HEK293 (cell line): ENCODE results near the gene CLCN2.
A peak's percentile ranks its signal among the peaks of the same experiment; 100 is the strongest.

Experiments used
- BCL11B ChIP-seq: fragments of 450-650 bp; formaldehyde crosslinking; IDR thresholded peaks from 2 replicates; pipeline ENCODE4 v1.5.1; 2016; ENCODE audit warnings: low read depth, missing biosample characterization, missing genetic modification characterization
- HOXC10 ChIP-seq: sonication (generic); formaldehyde crosslinking; IDR thresholded peaks from 2 replicates; pipeline ENCODE4 v1.8.1; 2023; ENCODE audit warnings: mild to moderate bottlenecking, missing genetic modification reagents
- KLF16 ChIP-seq: fragments of 450-650 bp; formaldehyde crosslinking; IDR thresholded peaks from 2 replicates; pipeline ENCODE4 v1.5.1; 2017; ENCODE audit warnings: missing biosample characterization, missing genetic modification characterization
- MYNN ChIP-seq: fragments of 450-650 bp; formaldehyde crosslinking; IDR thresholded peaks from 2 replicates; pipeline ENCODE4 v1.5.1; 2016; ENCODE audit warnings: missing biosample characterization, missing genetic modification characterization, borderline replicate concordance
- MZF1 ChIP-seq: fragments of 450-650 bp; formaldehyde crosslinking; IDR thresholded peaks from 2 replicates; pipeline ENCODE4 v1.5.1; 2017; ENCODE audit warnings: missing biosample characterization, missing genetic modification characterization, borderline replicate concordance
- SCRT2 ChIP-seq: fragments of 450-650 bp; formaldehyde crosslinking; IDR thresholded peaks from 2 replicates; pipeline ENCODE4 v1.5.1; 2016; ENCODE audit warnings: missing biosample characterization, missing genetic modification characterization
- SP2 ChIP-seq: fragments of 450-650 bp; formaldehyde crosslinking; IDR thresholded peaks from 2 replicates; pipeline ENCODE4 v1.5.1; 2016; ENCODE audit warnings: missing biosample characterization, missing genetic modification characterization
- WT1 ChIP-seq: fragments of 450-650 bp; formaldehyde crosslinking; IDR thresholded peaks from 2 replicates; pipeline ENCODE4 v1.5.1; 2016; ENCODE audit warnings: missing biosample characterization, missing genetic modification characterization
- ZFP41 ChIP-seq: fragments of 450-650 bp; formaldehyde crosslinking; IDR thresholded peaks from 2 replicates; pipeline ENCODE4 v1.5.1; 2016; ENCODE audit warnings: missing biosample characterization, missing genetic modification characterization, borderline replicate concordance
- ZNF112 ChIP-seq: fragments of 450-650 bp; formaldehyde crosslinking; IDR thresholded peaks from 2 replicates; pipeline ENCODE4 v1.5.0; 2017; ENCODE audit warnings: missing biosample characterization, missing genetic modification characterization
- ZNF140 ChIP-seq: fragments of 450-650 bp; formaldehyde crosslinking; IDR thresholded peaks from 2 replicates; pipeline ENCODE4 v1.5.1; 2016; ENCODE audit warnings: missing biosample characterization, missing genetic modification characterization
- ZNF146 ChIP-seq: fragments of 450-650 bp; formaldehyde crosslinking; IDR thresholded peaks from 2 replicates; pipeline ENCODE4 v1.5.1; 2016; ENCODE audit warnings: missing biosample characterization, missing genetic modification characterization
- ZNF335 ChIP-seq: fragments of 450-650 bp; formaldehyde crosslinking; conservative IDR thresholded peaks from 2 replicates; pipeline ENCODE4 v1.5.1; 2016; ENCODE audit warnings: missing biosample characterization, missing genetic modification characterization
- ZNF596 ChIP-seq: fragments of 450-650 bp; IDR thresholded peaks from 2 replicates; pipeline ENCODE4 v1.5.0; 2018; ENCODE audit warnings: missing biosample characterization, mild to moderate bottlenecking, missing genetic modification characterization, moderate library complexity
- ZNF621 ChIP-seq: fragments of 450-650 bp; formaldehyde crosslinking; IDR thresholded peaks from 2 replicates; pipeline ENCODE4 v1.5.1; 2017; ENCODE audit warnings: missing biosample characterization, missing genetic modification characterization
- ZNF654 ChIP-seq: fragments of 450-650 bp; formaldehyde crosslinking; IDR thresholded peaks from 2 replicates; pipeline ENCODE4 v1.5.1; 2016; ENCODE audit warnings: low read depth, missing biosample characterization, missing genetic modification characterization
- ZNF747 ChIP-seq: fragments of 450-650 bp; formaldehyde crosslinking; IDR thresholded peaks from 2 replicates; pipeline ENCODE4 v1.5.1; 2016; ENCODE audit warnings: missing biosample characterization, missing genetic modification characterization
- ZNF76 ChIP-seq: fragments of 450-650 bp; formaldehyde crosslinking; IDR thresholded peaks from 2 replicates; pipeline ENCODE4; 2016; ENCODE audit warnings: low read depth, missing biosample characterization, missing genetic modification characterization, borderline replicate concordance
- ZNF776 ChIP-seq: fragments of 450-650 bp; formaldehyde crosslinking; IDR thresholded peaks from 2 replicates; pipeline ENCODE4 v1.5.0; 2017; ENCODE audit warnings: missing biosample characterization, missing genetic modification characterization, borderline replicate concordance
- ZNF785 ChIP-seq: fragments of 450-650 bp; formaldehyde crosslinking; IDR thresholded peaks from 2 replicates; pipeline ENCODE4 v1.5.1; 2016; ENCODE audit warnings: missing biosample characterization, missing genetic modification characterization
- ZNF837 ChIP-seq: fragments of 450-650 bp; formaldehyde crosslinking; IDR thresholded peaks from 2 replicates; pipeline ENCODE4 v1.5.1; 2016; ENCODE audit warnings: missing biosample characterization, missing genetic modification characterization
- ZSCAN16 ChIP-seq: fragments of 450-650 bp; formaldehyde crosslinking; IDR thresholded peaks from 2 replicates; pipeline ENCODE4 v1.5.1; 2016; ENCODE audit warnings: missing biosample characterization, missing genetic modification characterization
- TF ChIP-seq, protein P1 (sequence below): fragments of 450-650 bp; formaldehyde crosslinking; IDR thresholded peaks from 2 replicates; pipeline ENCODE4 v1.5.1; 2016; ENCODE audit warnings: missing biosample characterization, missing genetic modification characterization
- TF ChIP-seq, protein P2 (sequence below): fragments of 450-650 bp; formaldehyde crosslinking; IDR thresholded peaks from 2 replicates; pipeline ENCODE4 v1.5.1; 2016; ENCODE audit warnings: missing biosample characterization, missing genetic modification characterization, borderline replicate concordance
- TF ChIP-seq, protein P3 (sequence below): IDR thresholded peaks from 2 replicates; pipeline ENCODE4 v1.6.1; 2011; ENCODE audit warnings: mild to moderate bottlenecking, low read depth, low read length, borderline replicate concordance
- TF ChIP-seq, protein P4 (sequence below): fragments of 450-650 bp; formaldehyde crosslinking; conservative IDR thresholded peaks from 2 replicates; pipeline ENCODE4 v1.5.1; 2016; ENCODE audit warnings: low read depth, missing biosample characterization, missing genetic modification characterization
- TF ChIP-seq, protein P5 (sequence below): fragments of 450-650 bp; formaldehyde crosslinking; IDR thresholded peaks from 2 replicates; pipeline ENCODE4 v1.5.1; 2016; ENCODE audit warnings: missing biosample characterization, missing genetic modification characterization

The CLCN2 gene

DNA sequence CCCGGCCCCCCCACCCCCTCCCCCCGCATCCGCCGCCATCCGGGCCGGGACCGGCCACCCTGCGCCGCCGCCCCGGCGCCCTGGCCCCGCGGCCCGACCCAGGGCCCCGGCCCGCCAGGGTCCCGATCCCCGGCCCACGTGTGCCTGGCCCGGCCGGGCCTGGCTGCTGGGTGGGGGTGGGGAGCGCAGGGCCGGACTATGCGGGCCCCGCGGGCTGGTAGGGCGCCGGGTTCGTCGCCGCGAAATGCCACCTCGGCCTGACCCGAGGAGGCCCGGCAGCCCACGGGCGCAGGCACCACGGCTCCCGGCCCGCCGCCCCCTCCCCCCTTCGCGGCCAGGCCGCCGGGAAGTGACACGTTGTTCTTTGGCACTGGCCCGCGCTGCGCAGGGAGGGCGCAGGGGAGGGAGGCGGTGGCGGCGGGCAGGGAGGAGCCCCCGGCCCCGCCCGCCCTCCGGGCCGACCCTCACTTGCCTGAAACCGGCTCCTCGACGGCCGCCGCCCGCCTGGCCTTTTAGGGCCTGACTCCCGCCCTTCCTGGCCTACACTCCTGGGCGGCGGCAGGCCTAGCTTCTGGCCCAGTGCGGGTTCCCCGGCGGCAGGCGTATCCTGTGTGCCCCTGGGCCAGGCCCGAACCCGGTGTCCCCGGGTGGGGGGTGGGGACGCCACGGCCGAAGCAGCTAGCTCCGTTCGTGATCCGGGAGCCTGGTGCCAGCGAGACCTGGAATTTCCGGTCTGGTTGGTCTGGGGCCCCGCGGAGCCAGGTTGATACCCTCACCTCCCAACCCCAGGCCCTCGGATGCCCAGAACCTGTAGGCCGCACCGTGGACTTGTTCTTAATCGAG lies 46.5 kb downstream of the CLCN2 start (continued):
- TF ChIP-seq ZNF747 (tag by site-specific recombination): no peak
- peak; percentile 63 for TF ChIP-seq ZNF335 (tag by site-specific recombination)
- peak; percentile 24; the same call in 1 of the 2 replicates for TF ChIP-seq SP2
- no peak for TF ChIP-seq ZNF112
- TF ChIP-seq ZNF776 (tag by site-specific recombination): no peak
- no peak for TF ChIP-seq ZNF596 (tag by site-specific recombination)
- no peak for TF ChIP-seq ZFP41 (tag by site-specific recombination)
- TF ChIP-seq ZNF140 (tag by site-specific recombination): no peak
- no peak for TF ChIP-seq MYNN (tag by site-specific recombination)
- no peak for TF ChIP-seq ZNF837 (tag by site-specific recombination)
- no peak for TF ChIP-seq ZSCAN16 (tag by site-specific recombination)
- peak; percentile 33; the same call in 1 of the 2 replicates for TF ChIP-seq ZNF76 (tag by site-specific recombination)
- no peak for TF ChIP-seq SCRT2
- no peak for TF ChIP-seq ZNF785
- no peak for TF ChIP-seq ZNF146 (tag by site-specific recombination)
- no peak for TF ChIP-seq HOXC10 (CRISPR knock-in tag)
- TF ChIP-seq, protein P1, sequence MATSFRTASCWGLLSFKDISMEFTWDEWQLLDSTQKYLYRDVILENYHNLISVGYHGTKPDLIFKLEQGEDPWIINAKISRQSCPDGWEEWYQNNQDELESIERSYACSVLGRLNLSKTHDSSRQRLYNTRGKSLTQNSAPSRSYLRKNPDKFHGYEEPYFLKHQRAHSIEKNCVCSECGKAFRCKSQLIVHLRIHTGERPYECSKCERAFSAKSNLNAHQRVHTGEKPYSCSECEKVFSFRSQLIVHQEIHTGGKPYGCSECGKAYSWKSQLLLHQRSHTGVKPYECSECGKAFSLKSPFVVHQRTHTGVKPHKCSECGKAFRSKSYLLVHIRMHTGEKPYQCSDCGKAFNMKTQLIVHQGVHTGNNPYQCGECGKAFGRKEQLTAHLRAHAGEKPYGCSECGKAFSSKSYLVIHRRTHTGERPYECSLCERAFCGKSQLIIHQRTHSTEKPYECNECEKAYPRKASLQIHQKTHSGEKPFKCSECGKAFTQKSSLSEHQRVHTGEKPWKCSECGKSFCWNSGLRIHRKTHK (tag by site-specific recombination): no peak
- TF ChIP-seq, protein P2, sequence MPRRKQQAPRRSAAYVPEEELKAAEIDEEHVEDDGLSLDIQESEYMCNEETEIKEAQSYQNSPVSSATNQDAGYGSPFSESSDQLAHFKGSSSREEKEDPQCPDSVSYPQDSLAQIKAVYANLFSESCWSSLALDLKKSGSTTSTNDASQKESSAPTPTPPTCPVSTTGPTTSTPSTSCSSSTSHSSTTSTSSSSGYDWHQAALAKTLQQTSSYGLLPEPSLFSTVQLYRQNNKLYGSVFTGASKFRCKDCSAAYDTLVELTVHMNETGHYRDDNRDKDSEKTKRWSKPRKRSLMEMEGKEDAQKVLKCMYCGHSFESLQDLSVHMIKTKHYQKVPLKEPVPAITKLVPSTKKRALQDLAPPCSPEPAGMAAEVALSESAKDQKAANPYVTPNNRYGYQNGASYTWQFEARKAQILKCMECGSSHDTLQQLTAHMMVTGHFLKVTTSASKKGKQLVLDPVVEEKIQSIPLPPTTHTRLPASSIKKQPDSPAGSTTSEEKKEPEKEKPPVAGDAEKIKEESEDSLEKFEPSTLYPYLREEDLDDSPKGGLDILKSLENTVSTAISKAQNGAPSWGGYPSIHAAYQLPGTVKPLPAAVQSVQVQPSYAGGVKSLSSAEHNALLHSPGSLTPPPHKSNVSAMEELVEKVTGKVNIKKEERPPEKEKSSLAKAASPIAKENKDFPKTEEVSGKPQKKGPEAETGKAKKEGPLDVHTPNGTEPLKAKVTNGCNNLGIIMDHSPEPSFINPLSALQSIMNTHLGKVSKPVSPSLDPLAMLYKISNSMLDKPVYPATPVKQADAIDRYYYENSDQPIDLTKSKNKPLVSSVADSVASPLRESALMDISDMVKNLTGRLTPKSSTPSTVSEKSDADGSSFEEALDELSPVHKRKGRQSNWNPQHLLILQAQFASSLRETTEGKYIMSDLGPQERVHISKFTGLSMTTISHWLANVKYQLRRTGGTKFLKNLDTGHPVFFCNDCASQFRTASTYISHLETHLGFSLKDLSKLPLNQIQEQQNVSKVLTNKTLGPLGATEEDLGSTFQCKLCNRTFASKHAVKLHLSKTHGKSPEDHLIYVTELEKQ (tag by site-specific recombination): no peak
- TF ChIP-seq, protein P3, sequence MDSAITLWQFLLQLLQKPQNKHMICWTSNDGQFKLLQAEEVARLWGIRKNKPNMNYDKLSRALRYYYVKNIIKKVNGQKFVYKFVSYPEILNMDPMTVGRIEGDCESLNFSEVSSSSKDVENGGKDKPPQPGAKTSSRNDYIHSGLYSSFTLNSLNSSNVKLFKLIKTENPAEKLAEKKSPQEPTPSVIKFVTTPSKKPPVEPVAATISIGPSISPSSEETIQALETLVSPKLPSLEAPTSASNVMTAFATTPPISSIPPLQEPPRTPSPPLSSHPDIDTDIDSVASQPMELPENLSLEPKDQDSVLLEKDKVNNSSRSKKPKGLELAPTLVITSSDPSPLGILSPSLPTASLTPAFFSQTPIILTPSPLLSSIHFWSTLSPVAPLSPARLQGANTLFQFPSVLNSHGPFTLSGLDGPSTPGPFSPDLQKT: no peak
- TF ChIP-seq, protein P4, sequence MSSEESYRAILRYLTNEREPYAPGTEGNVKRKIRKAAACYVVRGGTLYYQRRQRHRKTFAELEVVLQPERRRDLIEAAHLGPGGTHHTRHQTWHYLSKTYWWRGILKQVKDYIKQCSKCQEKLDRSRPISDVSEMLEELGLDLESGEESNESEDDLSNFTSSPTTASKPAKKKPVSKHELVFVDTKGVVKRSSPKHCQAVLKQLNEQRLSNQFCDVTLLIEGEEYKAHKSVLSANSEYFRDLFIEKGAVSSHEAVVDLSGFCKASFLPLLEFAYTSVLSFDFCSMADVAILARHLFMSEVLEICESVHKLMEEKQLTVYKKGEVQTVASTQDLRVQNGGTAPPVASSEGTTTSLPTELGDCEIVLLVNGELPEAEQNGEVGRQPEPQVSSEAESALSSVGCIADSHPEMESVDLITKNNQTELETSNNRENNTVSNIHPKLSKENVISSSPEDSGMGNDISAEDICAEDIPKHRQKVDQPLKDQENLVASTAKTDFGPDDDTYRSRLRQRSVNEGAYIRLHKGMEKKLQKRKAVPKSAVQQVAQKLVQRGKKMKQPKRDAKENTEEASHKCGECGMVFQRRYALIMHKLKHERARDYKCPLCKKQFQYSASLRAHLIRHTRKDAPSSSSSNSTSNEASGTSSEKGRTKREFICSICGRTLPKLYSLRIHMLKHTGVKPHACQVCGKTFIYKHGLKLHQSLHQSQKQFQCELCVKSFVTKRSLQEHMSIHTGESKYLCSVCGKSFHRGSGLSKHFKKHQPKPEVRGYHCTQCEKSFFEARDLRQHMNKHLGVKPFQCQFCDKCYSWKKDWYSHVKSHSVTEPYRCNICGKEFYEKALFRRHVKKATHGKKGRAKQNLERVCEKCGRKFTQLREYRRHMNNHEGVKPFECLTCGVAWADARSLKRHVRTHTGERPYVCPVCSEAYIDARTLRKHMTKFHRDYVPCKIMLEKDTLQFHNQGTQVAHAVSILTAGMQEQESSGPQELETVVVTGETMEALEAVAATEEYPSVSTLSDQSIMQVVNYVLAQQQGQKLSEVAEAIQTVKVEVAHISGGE: 0 out of 2 replicates have a peak, but pooled peaks have one; percentile 24
- TF ChIP-seq WT1: no peak
- TF ChIP-seq ZNF654 (tag by site-specific recombination): no peak
- TF ChIP-seq ZNF621 (tag by site-specific recombination): no peak
- TF ChIP-seq BCL11B (tag by site-specific recombination): no peak
- 0 out of 2 replicates have a peak, but pooled peaks have one; percentile 23 for TF ChIP-seq KLF16 (tag by site-specific recombination)
- TF ChIP-seq MZF1 (tag by site-specific recombination): no peak
- TF ChIP-seq, protein P5, sequence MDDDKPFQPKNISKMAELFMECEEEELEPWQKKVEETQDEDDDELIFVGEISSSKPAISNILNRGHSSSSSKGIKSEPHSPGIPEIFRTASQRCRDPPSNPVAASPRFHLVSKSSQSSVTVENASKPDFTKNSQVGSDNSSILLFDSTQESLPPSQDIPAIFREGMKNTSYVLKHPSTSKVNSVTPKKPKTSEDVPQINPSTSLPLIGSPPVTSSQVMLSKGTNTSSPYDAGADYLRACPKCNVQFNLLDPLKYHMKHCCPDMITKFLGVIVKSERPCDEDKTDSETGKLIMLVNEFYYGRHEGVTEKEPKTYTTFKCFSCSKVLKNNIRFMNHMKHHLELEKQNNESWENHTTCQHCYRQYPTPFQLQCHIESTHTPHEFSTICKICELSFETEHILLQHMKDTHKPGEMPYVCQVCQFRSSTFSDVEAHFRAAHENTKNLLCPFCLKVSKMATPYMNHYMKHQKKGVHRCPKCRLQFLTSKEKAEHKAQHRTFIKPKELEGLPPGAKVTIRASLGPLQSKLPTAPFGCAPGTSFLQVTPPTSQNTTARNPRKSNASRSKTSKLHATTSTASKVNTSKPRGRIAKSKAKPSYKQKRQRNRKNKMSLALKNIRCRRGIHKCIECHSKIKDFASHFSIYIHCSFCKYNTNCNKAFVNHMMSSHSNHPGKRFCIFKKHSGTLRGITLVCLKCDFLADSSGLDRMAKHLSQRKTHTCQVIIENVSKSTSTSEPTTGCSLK (tag by site-specific recombination): no peak
